Vagina (tissue), 2 donors: ENCODE data around the gene TUBA1A. TPM values are rescaled to one million over a fixed set of nuclear protein-coding genes. Genes with fewer than 3 reads are reported as not detected.

ENCODE experiments used
- DNase-seq, 2 donors: peaks; one replicate each; pipeline ENCODE4 v3.0.0-alpha.2; 2017; ENCODE audit errors: extremely low spot score in 2 of 2
- H3K27ac ChIP-seq: fragments of 200-600 bp; sonication (generic); one replicate; pipeline ENCODE4 v1.5.1; 2019
- H3K27me3 ChIP-seq: fragments of 200-600 bp; sonication (generic); one replicate; pipeline ENCODE4 v1.5.1; 2019
- H3K36me3 ChIP-seq, 2 donors: fragments of 200-600 bp; sonication (generic); one replicate each; pipeline ENCODE4 v1.5.1; 2017 to 2019
- H3K4me1 ChIP-seq: fragments of 200-600 bp; sonication (generic); one replicate; pipeline ENCODE4 v1.5.1; 2019
- H3K4me3 ChIP-seq, 2 donors: fragments of 200-600 bp; sonication (generic); 1 replicate in 1 of 2; 2 replicates in 1 of 2; pipeline ENCODE4 v1.5.1; 2016 to 2019
- H3K9me3 ChIP-seq: fragments of 200-600 bp; sonication (generic); one replicate; pipeline ENCODE4 v1.5.1; 2019
- POLR2A ChIP-seq, 2 donors: fragments of 450-650 bp; IDR thresholded peaks; one replicate each; pipeline ENCODE4 v1.6.1; 2017; ENCODE audit warnings: antibody characterized with exemption in 2 of 2, mild to moderate bottlenecking in 2 of 2, moderate library complexity in 2 of 2
- POLR2AphosphoS5 ChIP-seq, 2 donors: sonication (generic); formaldehyde crosslinking; IDR thresholded peaks; one replicate each; pipeline ENCODE4 v1.9.0; 2017; ENCODE audit warnings: antibody characterized with exemption in 2 of 2, mild to moderate bottlenecking in 2 of 2, low read depth in 1 of 2; ENCODE audit not compliant: insufficient read depth in 1 of 2
- intact Hi-C: fragments of 100-400 bp; cut with DNase I; formaldehyde crosslinking; loops from one replicate; pipeline ENCODE4 v1.15.1; 2023
- total RNA-seq: library from RNA; depleted of rRNA; stranded (reverse); fragments of >200 nt; gene quantifications from one replicate; pipeline ENCODE4 v1.2.3, GENCODE V29; 2016
- TF ChIP-seq, protein P1 (sequence below), 3 experiments: fragments of 450-650 bp in 2 of 3; fragments of 200-600 bp in 1 of 3; sonication (generic) in 1 of 3; IDR thresholded peaks; one replicate each; pipeline ENCODE4 v1.5.1; 2017 to 2019; ENCODE audit warnings: antibody characterized with exemption in 3 of 3, mild to moderate bottlenecking in 2 of 3, moderate library complexity in 2 of 3

Gene TUBA1A
- 236 TPM for total RNA-seq

DNA sequence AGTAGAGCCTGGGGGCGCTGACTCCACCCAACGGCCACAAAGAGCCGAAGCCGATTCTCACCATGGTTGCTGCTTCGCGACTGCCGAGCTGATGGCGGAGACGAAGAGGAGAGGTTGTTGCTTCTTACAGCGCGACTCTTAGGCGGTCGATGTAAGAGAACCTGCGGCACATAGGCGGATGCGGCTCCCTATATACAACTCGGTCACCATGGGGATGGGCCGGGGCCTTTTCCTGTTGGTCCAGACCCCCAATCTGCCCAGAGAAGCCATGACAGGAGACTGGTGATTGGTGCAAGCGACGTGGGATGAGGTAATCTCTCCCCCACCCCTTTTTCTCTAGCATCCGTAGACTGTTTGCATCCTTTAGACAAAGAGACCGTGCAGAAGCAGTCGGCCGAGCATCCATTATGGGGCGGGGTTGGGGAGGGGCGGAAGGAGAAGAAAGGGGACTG lies at the start of gene TUBA1A:
Gene TUBA1A, minus strand, starts transcription at position 165 of the 452 bp plus-strand sequence. Its CDS starts 101 bp downstream, at position 64.
- Histone ChIP-seq H3K4me3 (peak within 1 kb of the TSS; percentile 78 to 97), H3K27ac (peak within 1 kb of the TSS; percentile 99), H3K27me3 (no peaks in the 10 kb centered on the region), H3K4me1 (peaks cover 14% of the 10 kb centered on the region), H3K36me3 (peaks cover 0 to 21% of the 10 kb centered on the region in 2 donors), H3K9me3 (no peaks in the 10 kb centered on the region)
- TF ChIP-seq, protein P1, sequence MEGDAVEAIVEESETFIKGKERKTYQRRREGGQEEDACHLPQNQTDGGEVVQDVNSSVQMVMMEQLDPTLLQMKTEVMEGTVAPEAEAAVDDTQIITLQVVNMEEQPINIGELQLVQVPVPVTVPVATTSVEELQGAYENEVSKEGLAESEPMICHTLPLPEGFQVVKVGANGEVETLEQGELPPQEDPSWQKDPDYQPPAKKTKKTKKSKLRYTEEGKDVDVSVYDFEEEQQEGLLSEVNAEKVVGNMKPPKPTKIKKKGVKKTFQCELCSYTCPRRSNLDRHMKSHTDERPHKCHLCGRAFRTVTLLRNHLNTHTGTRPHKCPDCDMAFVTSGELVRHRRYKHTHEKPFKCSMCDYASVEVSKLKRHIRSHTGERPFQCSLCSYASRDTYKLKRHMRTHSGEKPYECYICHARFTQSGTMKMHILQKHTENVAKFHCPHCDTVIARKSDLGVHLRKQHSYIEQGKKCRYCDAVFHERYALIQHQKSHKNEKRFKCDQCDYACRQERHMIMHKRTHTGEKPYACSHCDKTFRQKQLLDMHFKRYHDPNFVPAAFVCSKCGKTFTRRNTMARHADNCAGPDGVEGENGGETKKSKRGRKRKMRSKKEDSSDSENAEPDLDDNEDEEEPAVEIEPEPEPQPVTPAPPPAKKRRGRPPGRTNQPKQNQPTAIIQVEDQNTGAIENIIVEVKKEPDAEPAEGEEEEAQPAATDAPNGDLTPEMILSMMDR (IDR thresholded peaks at IDR 0.05): no peak
- TF ChIP-seq POLR2A (IDR thresholded peaks at IDR 0.05) (peak in 1 of 2 donors; percentile 94), POLR2AphosphoS5 (IDR thresholded peaks at IDR 0.05; ENCODE audit: insufficient read depth in 1 of 2, low read depth in 1 of 2) (peak; percentile 74 to 99)
- peak in 1 of 2 donors; percentile 99 for DNase-seq
- intact Hi-C loops: loop anchor here (2.0 to 5.0 kb wide), 2 partner anchors 43 to 58 kb away; partner anchors contain the start of gene TUBA1B

DNA sequence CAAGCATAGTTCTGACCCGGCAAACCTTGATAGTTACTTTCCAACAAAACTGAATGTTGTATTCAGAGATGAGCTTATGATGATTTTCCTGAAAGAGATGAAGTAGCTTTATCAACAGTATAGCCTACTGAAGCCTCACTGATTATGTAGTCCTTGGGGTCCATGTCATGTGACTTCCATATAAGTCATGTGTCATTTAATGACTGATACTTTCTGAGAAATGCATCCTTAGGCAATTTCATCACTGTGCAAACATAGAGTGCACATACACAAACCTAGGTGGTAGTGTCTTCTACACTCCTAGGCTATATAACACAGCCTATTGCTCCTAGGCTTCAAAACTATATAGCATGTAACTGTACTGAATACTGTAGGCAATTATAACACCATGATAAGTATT lies 47.5 kb upstream of the TUBA1A start:
- H3K27me3 ChIP-seq: no peaks in the 10 kb centered on the region
- DNase-seq: no peak
- no peaks in the 10 kb centered on the region for H3K36me3 ChIP-seq
- intact Hi-C loops: loop anchor here (10.0 kb wide), 1 partner anchor 142 kb away; the partner anchor contains the start of gene DHH
- H3K9me3 ChIP-seq: no peaks in the 10 kb centered on the region
- H3K4me3 ChIP-seq: no peak overlapping the region
- H3K4me1 ChIP-seq: peaks cover 24% of the 10 kb centered on the region
- TF ChIP-seq, protein P1 (IDR thresholded peaks at IDR 0.05): no peak
- TF ChIP-seq POLR2A (IDR thresholded peaks at IDR 0.05) (no peak), POLR2AphosphoS5 (IDR thresholded peaks at IDR 0.05; ENCODE audit: insufficient read depth in 1 of 2, low read depth in 1 of 2) (no peak)
- H3K27ac ChIP-seq: no peak overlapping the region

DNA sequence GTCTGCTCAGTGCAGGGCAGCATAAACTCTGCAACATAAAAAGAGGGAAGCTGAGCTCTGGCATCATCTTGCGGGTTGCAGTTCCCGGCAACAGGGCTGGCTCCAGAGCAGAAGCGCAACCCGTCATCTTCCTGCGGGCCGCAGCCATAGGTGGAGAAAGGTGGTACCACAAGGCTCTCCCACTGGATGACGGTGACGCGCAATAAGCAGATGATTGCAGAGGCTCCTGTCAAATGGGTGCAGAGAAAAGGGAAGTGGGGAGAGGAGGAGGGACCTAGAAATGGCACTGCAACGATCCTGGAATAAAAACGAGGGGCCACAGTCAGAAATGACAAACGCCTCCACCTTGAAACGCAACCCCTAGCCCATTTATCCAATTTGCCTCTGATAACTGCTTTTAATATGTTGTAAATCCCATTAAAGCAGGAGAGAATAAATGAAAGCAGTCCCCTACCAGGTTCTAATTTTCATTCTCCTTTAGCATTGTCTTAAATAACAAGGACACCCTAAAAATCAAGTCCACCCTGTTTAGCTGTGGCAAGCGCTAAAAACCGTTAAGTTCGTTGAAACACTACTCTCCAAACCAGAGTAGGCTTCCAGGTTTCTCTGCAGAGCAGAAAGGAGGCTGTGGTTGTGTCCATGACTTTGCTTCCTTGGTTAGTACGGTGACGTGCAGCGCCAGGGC lies 45.1 kb upstream of the TUBA1A start:
- H3K27me3 ChIP-seq: no peaks in the 10 kb centered on the region
- H3K4me1 ChIP-seq: peaks cover 24% of the 10 kb centered on the region
- no peaks in the 10 kb centered on the region for H3K9me3 ChIP-seq
- DNase-seq: no peak
- peak overlapping the region; percentile 43 to 55 for H3K4me3 ChIP-seq
- H3K27ac ChIP-seq: peak overlapping the region; percentile 96
- TF ChIP-seq POLR2A (IDR thresholded peaks at IDR 0.05) (no peak), POLR2AphosphoS5 (IDR thresholded peaks at IDR 0.05; ENCODE audit: insufficient read depth in 1 of 2, low read depth in 1 of 2) (no peak)
- TF ChIP-seq, protein P1 (IDR thresholded peaks at IDR 0.05): no peak
- intact Hi-C loops: loop anchor here (2.0 to 10.0 kb wide), 3 partner anchors 47 to 139 kb away; partner anchors contain the start of genes DHH, TUBA1A and TUBA1B
- no peaks in the 10 kb centered on the region for H3K36me3 ChIP-seq

DNA sequence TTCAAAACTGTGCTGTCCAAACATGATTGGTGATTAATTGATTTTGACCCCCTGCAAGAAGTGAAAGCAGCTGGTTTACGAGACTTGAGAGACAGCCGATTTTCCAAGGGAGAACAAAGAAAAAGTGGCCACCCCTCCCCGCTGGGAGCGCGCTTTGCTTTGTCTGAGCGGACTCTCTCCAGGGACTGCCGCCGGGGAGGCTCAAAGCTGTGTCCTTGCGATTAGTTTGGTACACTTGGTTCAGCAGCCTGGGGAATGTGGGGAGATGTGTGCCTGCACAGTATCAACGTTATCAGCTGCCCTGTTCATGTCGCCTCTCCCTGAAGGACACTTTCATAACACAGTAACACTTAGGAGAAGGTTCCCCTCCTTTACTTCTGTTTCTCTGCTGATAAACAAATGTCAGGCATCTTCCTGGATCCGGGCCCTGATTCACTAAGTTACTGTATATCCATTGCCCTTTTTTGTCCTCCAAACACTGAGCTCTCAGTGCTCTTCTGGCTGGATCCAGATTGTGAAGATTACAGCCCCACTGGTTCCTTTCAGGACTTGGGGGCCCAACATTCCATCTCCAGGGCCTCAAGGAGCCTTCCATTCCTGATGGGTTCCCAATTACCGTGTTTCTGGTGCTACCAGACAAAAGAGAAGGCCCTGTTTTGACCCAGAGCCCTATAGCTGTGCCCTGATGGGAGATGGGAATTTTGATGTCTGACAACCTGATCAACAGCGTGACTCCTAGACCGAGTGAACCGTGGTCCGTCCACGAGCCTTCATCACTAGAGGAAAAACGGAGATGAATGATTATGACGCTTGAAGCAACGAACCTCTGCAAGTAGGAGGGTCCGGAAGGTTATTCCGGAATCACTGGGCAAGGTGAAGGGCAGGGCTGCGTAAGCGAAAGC lies 44.3 kb upstream of the TUBA1A start:
- no peak for DNase-seq
- intact Hi-C loops: loop anchor here (5.0 to 10.0 kb wide), 2 partner anchors 46 to 138 kb away; partner anchors contain the start of genes DHH and TUBA1A
- TF ChIP-seq POLR2AphosphoS5 (IDR thresholded peaks at IDR 0.05; ENCODE audit: insufficient read depth in 1 of 2, low read depth in 1 of 2) (peak in 1 of 2 donors; percentile 6), POLR2A (IDR thresholded peaks at IDR 0.05) (no peak)
- TF ChIP-seq, protein P1 (IDR thresholded peaks at IDR 0.05): no peak
- peak overlapping the region in 1 of 2 donors; percentile 18 for H3K4me3 ChIP-seq
- peak overlapping the region; percentile 96 for H3K27ac ChIP-seq
- peaks cover 24% of the 10 kb centered on the region for H3K4me1 ChIP-seq
- no peaks in the 10 kb centered on the region for H3K36me3 ChIP-seq
- no peaks in the 10 kb centered on the region for H3K9me3 ChIP-seq
- no peaks in the 10 kb centered on the region for H3K27me3 ChIP-seq
